ENCODE results near the gene SLC37A4. TPM values are rescaled to one million over a fixed set of nuclear protein-coding genes. Genes with fewer than 3 reads are reported as not detected.

The SLC37A4 gene
- total and polyA plus RNA-seq, 2 of the 13 experiments (the other 11 are each of a cell fraction or from before 2014, with no cell fraction given): 43.0 to 56.1 TPM

- TF ChIP-seq ZNF18 (CRISPR knock-in tag; IDR thresholded peaks at IDR 0.05; ENCODE audit: insufficient replicate concordance): peak; percentile 79
- peak; percentile 55; the same call in 1 of the 2 replicates for TF ChIP-seq YEATS4 (CRISPR knock-in tag; IDR thresholded peaks at IDR 0.05; ENCODE audit: borderline replicate concordance)
- no peak for TF ChIP-seq ZNF33A (CRISPR knock-in tag; IDR thresholded peaks at IDR 0.05; ENCODE audit: borderline replicate concordance)
- peak; percentile 90; the same call in 1 of the 2 replicates for TF ChIP-seq ZSCAN31 (CRISPR knock-in tag; IDR thresholded peaks at IDR 0.05; ENCODE audit: low read depth)
- TF ChIP-seq NFIC (IDR thresholded peaks at IDR 0.05; ENCODE audit: low read length): no peak
- no peak for TF ChIP-seq TCF12 (IDR thresholded peaks at IDR 0.05)
- TF ChIP-seq TCF12 (CRISPR knock-in tag; IDR thresholded peaks at IDR 0.05): no peak
- TF ChIP-seq ZNF329 (CRISPR knock-in tag; IDR thresholded peaks at IDR 0.05; ENCODE audit: low read depth): 0 out of 2 replicates have a peak, but pooled peaks have one; percentile 24
- TF ChIP-seq ZNF317 (CRISPR knock-in tag; IDR thresholded peaks at IDR 0.05): no peak; the same call in 1 of the 2 replicates
- peak; percentile 92 for TF ChIP-seq RELA (CRISPR knock-in tag; IDR thresholded peaks at IDR 0.05)
- no peak for TF ChIP-seq HNRNPH1 (optimal IDR thresholded peaks at IDR 0.05; ENCODE audit: low read depth, low read length)
- no peak for TF ChIP-seq GABPA (IDR thresholded peaks at IDR 0.05; ENCODE audit: low read depth, low read length)
- TF ChIP-seq GABPA (CRISPR knock-in tag; IDR thresholded peaks at IDR 0.05; ENCODE audit: low read depth): peak; percentile 69; the same call in 1 of the 2 replicates
- TF ChIP-seq ZNF431 (CRISPR knock-in tag; IDR thresholded peaks at IDR 0.05; ENCODE audit: borderline replicate concordance, low read depth): no peak
- no peak for TF ChIP-seq ZNF512 (CRISPR knock-in tag; IDR thresholded peaks at IDR 0.05)
- TF ChIP-seq KAT2B (IDR thresholded peaks at IDR 0.05; ENCODE audit: borderline replicate concordance, low read depth, low read length): no peak
- no peak for TF ChIP-seq FOXK2 (IDR thresholded peaks at IDR 0.05)
- no peak for TF ChIP-seq REL (CRISPR knock-in tag; conservative IDR thresholded peaks at IDR 0.05)
- no peak; the same call in 1 of the 2 replicates for TF ChIP-seq HBP1 (CRISPR knock-in tag; IDR thresholded peaks at IDR 0.05; ENCODE audit: low read depth)
- TF ChIP-seq ZNF788 (CRISPR knock-in tag; IDR thresholded peaks at IDR 0.05; ENCODE audit: borderline replicate concordance): peak; percentile 93
- no peak for TF ChIP-seq ZNF337 (CRISPR knock-in tag; IDR thresholded peaks at IDR 0.05; ENCODE audit: borderline replicate concordance, low read depth)
- TF ChIP-seq PRPF4 (IDR thresholded peaks at IDR 0.05; ENCODE audit: low read depth, low read length, poor library complexity, severe bottlenecking): no peak
- peak; percentile 87; the same call in 1 of the 2 replicates for TF ChIP-seq CCDC6 (CRISPR knock-in tag; IDR thresholded peaks at IDR 0.05)
- TF ChIP-seq TFE3 (CRISPR knock-in tag; IDR thresholded peaks at IDR 0.05): peak; percentile 93
Observed at GRCh38 chr11:119030329-119031047, at the start of gene SLC37A4 (continued).

Data from HepG2 (cell line).